A673 (cell line): ENCODE data around the gene EFHB.

Source experiments
- EZH2 ChIP-seq: fragments of 200-600 bp; sonication (generic); IDR thresholded peaks from 2 replicates; pipeline ENCODE4 v1.6.1; 2017; ENCODE audit warnings: borderline replicate concordance, low read depth, mild to moderate bottlenecking, mixed read lengths, antibody characterized with exemption, low read length; ENCODE audit not compliant: poor library complexity, severe bottlenecking
- TF ChIP-seq, protein P1 (sequence below): fragments of 300-800, 200-600 bp; sonication (generic); conservative IDR thresholded peaks from 2 replicates; pipeline ENCODE4 v1.5.1; 2017; ENCODE audit warnings: low read depth, mild to moderate bottlenecking, antibody characterized with exemption, low read length, moderate library complexity, mixed read lengths

DNA sequence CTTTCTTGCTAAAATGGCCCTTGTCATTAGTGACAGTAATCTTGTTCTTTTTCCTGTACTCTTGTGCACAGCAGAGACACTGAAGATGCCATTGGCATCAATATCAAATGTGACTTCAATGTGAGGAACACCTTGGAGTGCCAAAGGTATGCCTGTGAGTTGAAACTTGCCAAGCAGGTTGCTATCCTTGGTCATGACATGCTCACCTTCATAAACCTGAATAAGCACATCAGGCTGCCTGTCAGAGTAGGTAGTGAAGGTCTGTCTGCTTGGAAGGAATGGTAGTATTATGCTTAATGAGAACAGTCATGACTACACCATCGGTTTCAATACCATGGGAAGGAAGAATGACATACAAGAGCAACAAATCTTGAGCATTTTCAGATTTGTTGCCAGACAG lies 6.6 kb upstream of the EFHB start:
- no peak for TF ChIP-seq EZH2
- TF ChIP-seq, protein P1, sequence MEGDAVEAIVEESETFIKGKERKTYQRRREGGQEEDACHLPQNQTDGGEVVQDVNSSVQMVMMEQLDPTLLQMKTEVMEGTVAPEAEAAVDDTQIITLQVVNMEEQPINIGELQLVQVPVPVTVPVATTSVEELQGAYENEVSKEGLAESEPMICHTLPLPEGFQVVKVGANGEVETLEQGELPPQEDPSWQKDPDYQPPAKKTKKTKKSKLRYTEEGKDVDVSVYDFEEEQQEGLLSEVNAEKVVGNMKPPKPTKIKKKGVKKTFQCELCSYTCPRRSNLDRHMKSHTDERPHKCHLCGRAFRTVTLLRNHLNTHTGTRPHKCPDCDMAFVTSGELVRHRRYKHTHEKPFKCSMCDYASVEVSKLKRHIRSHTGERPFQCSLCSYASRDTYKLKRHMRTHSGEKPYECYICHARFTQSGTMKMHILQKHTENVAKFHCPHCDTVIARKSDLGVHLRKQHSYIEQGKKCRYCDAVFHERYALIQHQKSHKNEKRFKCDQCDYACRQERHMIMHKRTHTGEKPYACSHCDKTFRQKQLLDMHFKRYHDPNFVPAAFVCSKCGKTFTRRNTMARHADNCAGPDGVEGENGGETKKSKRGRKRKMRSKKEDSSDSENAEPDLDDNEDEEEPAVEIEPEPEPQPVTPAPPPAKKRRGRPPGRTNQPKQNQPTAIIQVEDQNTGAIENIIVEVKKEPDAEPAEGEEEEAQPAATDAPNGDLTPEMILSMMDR = no peak
